MM.1S (cell line): ENCODE results near the gene LNX2.
A peak's percentile ranks its signal among the peaks of the same experiment; 100 is the strongest.

Experiments used
- DNase-seq: peaks from one replicate; pipeline ENCODE4 v3.0.0-alpha.2; 2015
- H2AFZ ChIP-seq: fragments of 300-600 bp; sonication (generic); 2 replicates; pipeline ENCODE4 v1.6.0; 2016; ENCODE audit warnings: antibody characterized with exemption, low read length
- H3F3A ChIP-seq: fragments of 300-600 bp; sonication (generic); 2 replicates; pipeline ENCODE4 v1.6.1; 2016; ENCODE audit warnings: mild to moderate bottlenecking, antibody characterized with exemption, low read length, moderate library complexity, mixed read lengths; ENCODE audit not compliant: insufficient read depth
- H3K27ac ChIP-seq: fragments of 300-600 bp; sonication (generic); 2 replicates; pipeline ENCODE4 v1.5.1; 2016; ENCODE audit warnings: mild to moderate bottlenecking, low read length
- H3K27me3 ChIP-seq: fragments of 300-600 bp; sonication (generic); replicated peaks from 2 replicates; pipeline ENCODE4 v1.6.0; 2016; ENCODE audit warnings: low read length; ENCODE audit not compliant: insufficient read depth
- H3K36me3 ChIP-seq: fragments of 300-600 bp; sonication (generic); replicated peaks from 2 replicates; pipeline ENCODE4 v1.6.1; 2016; ENCODE audit warnings: mild to moderate bottlenecking, low read length, mixed read lengths; ENCODE audit not compliant: insufficient read depth
- H3K4me1 ChIP-seq: fragments of 300-600 bp; sonication (generic); 2 replicates; pipeline ENCODE4 v1.6.1; 2016; ENCODE audit warnings: low read length, mixed read lengths
- H3K4me2 ChIP-seq: fragments of 300-600 bp; sonication (generic); 2 replicates; pipeline ENCODE4 v1.6.0; 2016; ENCODE audit warnings: low read depth, low read length
- H3K4me3 ChIP-seq: fragments of 300-600 bp; sonication (generic); 2 replicates; pipeline ENCODE4 v1.5.1; 2016; ENCODE audit warnings: low read length, mixed read lengths
- H3K79me2 ChIP-seq: fragments of 300-600 bp; sonication (generic); 2 replicates; pipeline ENCODE4 v1.6.1; 2016; ENCODE audit warnings: mixed run types, low read length, mixed read lengths
- H3K9ac ChIP-seq: fragments of 300-600 bp; sonication (generic); 2 replicates; pipeline ENCODE4 v1.6.1; 2016; ENCODE audit warnings: low read length, mixed read lengths
- H3K9me2 ChIP-seq: fragments of 300-600 bp; sonication (generic); replicated peaks from 2 replicates; pipeline ENCODE4 v1.6.1; 2016; ENCODE audit warnings: mild to moderate bottlenecking, low read length, mixed read lengths; ENCODE audit not compliant: insufficient read depth
- H3K9me3 ChIP-seq: fragments of 300-600 bp; sonication (generic); replicated peaks from 2 replicates; pipeline ENCODE4 v1.6.1; 2016; ENCODE audit warnings: mild to moderate bottlenecking, low read length, mixed read lengths; ENCODE audit not compliant: insufficient read depth
- H4K20me1 ChIP-seq: fragments of 300-600 bp; sonication (generic); 2 replicates; pipeline ENCODE4 v1.6.1; 2016; ENCODE audit warnings: mild to moderate bottlenecking, low read length, moderate library complexity, mixed read lengths; ENCODE audit not compliant: insufficient read depth
- CTCF ChIP-seq: fragments of 300-600 bp; sonication (generic); IDR thresholded peaks from 2 replicates; pipeline ENCODE4 v1.5.1; 2016; ENCODE audit warnings: antibody characterized with exemption, low read length, mixed read lengths
- EZH2 ChIP-seq: fragments of 300-600 bp; sonication (generic); optimal IDR thresholded peaks from 2 replicates; pipeline ENCODE3; 2017; ENCODE audit warnings: low read depth, mild to moderate bottlenecking, antibody characterized with exemption, low read length, mixed read lengths
- EZH2phosphoT487 ChIP-seq: fragments of 300-600 bp; sonication (generic); IDR thresholded peaks from 2 replicates; pipeline ENCODE4 v1.6.1; 2018; ENCODE audit warnings: antibody characterized with exemption, low read length

LNX2 gene

GRCh38 chr13:27607125-27607524 is 13.2 kb downstream of the LNX2 start:
- DNase-seq = no peak
- Histone ChIP-seq H4K20me1 (no peaks in the 10 kb centered on the region), H3K9me2 (no peaks in the 10 kb centered on the region), H3K36me3 (no peaks in the 10 kb centered on the region), H3K9ac (no peak overlapping the region), H3K27me3 (no peaks in the 10 kb centered on the region), H3K4me3 (no peak overlapping the region; the same call in 1 of the 2 replicates), H3K4me1 (peaks cover 20% of the 10 kb centered on the region; the same call in 1 of the 2 replicates), H3K9me3 (no peaks in the 10 kb centered on the region), H3F3A (peaks cover 5% of the 10 kb centered on the region; the same call in 1 of the 2 replicates), H3K79me2 (peaks cover 80% of the 10 kb centered on the region), H3K4me2 (peak overlapping the region; percentile 54), H2AFZ (no peak overlapping the region), H3K27ac (peak overlapping the region; percentile 27; the same call in 1 of the 2 replicates)
- no peak for TF ChIP-seq EZH2phosphoT487
- TF ChIP-seq EZH2 = no peak
- no peak for TF ChIP-seq CTCF

- no peak for TF ChIP-seq EZH2
- no peak for TF ChIP-seq EZH2phosphoT487
- TF ChIP-seq CTCF = no peak
- peaks cover 79% of the 10 kb centered on the region for H3K79me2 ChIP-seq
- peak overlapping the region; percentile 33 for H3K4me2 ChIP-seq
- H3K9me3 ChIP-seq = no peaks in the 10 kb centered on the region
- no peak overlapping the region for H3K27ac ChIP-seq
- H3K9me2 ChIP-seq = no peaks in the 10 kb centered on the region
- H3K4me1 ChIP-seq = peaks cover 20% of the 10 kb centered on the region; the same call in 1 of the 2 replicates
- H3F3A ChIP-seq = peaks cover 5% of the 10 kb centered on the region; the same call in 1 of the 2 replicates
- no peaks in the 10 kb centered on the region for H3K36me3 ChIP-seq
- no peak for DNase-seq
- H3K27me3 ChIP-seq = no peaks in the 10 kb centered on the region
- H3K9ac ChIP-seq = no peak overlapping the region
- H3K4me3 ChIP-seq = no peak overlapping the region
- H2AFZ ChIP-seq = no peak overlapping the region
- H4K20me1 ChIP-seq = no peaks in the 10 kb centered on the region
Measured at GRCh38 chr13:27605610-27606200, 14.6 kb downstream of the LNX2 start.

- peaks cover 5% of the 10 kb centered on the region; the same call in 1 of the 2 replicates for H3F3A ChIP-seq
- no peaks in the 10 kb centered on the region for H3K9me2 ChIP-seq
- no peaks in the 10 kb centered on the region for H3K27me3 ChIP-seq
- no peak for TF ChIP-seq CTCF
- TF ChIP-seq EZH2phosphoT487 = no peak
- TF ChIP-seq EZH2 = no peak
- H3K4me1 ChIP-seq = peaks cover 20% of the 10 kb centered on the region; the same call in 1 of the 2 replicates
- DNase-seq = no peak
- no peaks in the 10 kb centered on the region for H3K36me3 ChIP-seq
- no peaks in the 10 kb centered on the region for H4K20me1 ChIP-seq
- H2AFZ ChIP-seq = no peak overlapping the region
- peak overlapping the region; percentile 33 for H3K4me2 ChIP-seq
- no peak overlapping the region for H3K9ac ChIP-seq
- no peaks in the 10 kb centered on the region for H3K9me3 ChIP-seq
- H3K27ac ChIP-seq = no peak overlapping the region
- H3K4me3 ChIP-seq = no peak overlapping the region
- peaks cover 78% of the 10 kb centered on the region for H3K79me2 ChIP-seq
Measured at GRCh38 chr13:27605099-27605498, 15.2 kb downstream of the LNX2 start.
